ENCODE results near the gene ASIC2. TPM values are rescaled to one million over a fixed set of nuclear protein-coding genes. Genes with fewer than 3 reads are reported as not detected.
A peak's percentile ranks its signal among the peaks of the same experiment; 100 is the strongest.

ASIC2 gene
- total RNA-seq, 1 experiment from 2014 or later = not detected

DNA sequence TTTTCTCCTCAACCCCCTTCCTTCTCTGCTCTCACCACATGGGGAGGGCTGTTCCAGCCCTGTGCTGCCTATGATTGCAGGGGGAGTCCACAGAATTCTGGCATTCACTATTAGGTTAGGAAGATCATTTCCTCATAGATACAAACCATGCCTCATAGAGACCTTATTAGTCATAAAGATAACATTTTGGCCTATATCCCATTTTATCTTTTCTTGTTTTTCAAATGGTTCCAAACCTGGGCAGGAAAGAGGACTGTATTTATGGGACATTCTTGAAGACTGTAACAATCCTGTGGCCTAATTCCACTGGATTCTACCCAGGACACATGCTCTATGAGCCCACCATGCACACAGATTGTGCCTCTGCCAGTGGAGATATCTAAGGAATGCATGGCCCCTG is 51.7 kb downstream of the ASIC2 start:
- H3K9me3 Mint-ChIP-seq (ENCODE audit: unreplicated experiment) = no peaks in the 10 kb centered on the region
- H3K4me3 Mint-ChIP-seq (ENCODE audit: unreplicated experiment) = no peak overlapping the region
- H3K27me3 Mint-ChIP-seq (ENCODE audit: insufficient read depth, unreplicated experiment) = no peaks in the 10 kb centered on the region
- ChIA-PET POLR2A (interaction anchor here (0.9 to 1.0 kb wide), 2 partner anchors 8 to 43 kb away, joined by 3 to 4 read pairs; no protein-coding TSS in a partner anchor), CTCF (no interaction called here)
- H3K4me1 Mint-ChIP-seq (ENCODE audit: insufficient read depth, unreplicated experiment) = peaks cover 11% of the 10 kb centered on the region
- no peaks in the 10 kb centered on the region for H3K36me3 Mint-ChIP-seq (ENCODE audit: insufficient read depth, unreplicated experiment)
- TF ChIP-seq, protein P1, sequence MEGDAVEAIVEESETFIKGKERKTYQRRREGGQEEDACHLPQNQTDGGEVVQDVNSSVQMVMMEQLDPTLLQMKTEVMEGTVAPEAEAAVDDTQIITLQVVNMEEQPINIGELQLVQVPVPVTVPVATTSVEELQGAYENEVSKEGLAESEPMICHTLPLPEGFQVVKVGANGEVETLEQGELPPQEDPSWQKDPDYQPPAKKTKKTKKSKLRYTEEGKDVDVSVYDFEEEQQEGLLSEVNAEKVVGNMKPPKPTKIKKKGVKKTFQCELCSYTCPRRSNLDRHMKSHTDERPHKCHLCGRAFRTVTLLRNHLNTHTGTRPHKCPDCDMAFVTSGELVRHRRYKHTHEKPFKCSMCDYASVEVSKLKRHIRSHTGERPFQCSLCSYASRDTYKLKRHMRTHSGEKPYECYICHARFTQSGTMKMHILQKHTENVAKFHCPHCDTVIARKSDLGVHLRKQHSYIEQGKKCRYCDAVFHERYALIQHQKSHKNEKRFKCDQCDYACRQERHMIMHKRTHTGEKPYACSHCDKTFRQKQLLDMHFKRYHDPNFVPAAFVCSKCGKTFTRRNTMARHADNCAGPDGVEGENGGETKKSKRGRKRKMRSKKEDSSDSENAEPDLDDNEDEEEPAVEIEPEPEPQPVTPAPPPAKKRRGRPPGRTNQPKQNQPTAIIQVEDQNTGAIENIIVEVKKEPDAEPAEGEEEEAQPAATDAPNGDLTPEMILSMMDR (IDR thresholded peaks at IDR 0.05; ENCODE audit: unreplicated experiment) = no peak
- intact Hi-C loops (cut with micrococcal nuclease) = no loop called here
- no peak overlapping the region for H3K27ac Mint-ChIP-seq (ENCODE audit: low read depth, unreplicated experiment)
- no TSS peak for BruUV-seq (replicated peaks)
- no peak for DNase-seq (ENCODE audit: unreplicated experiment)

DNA sequence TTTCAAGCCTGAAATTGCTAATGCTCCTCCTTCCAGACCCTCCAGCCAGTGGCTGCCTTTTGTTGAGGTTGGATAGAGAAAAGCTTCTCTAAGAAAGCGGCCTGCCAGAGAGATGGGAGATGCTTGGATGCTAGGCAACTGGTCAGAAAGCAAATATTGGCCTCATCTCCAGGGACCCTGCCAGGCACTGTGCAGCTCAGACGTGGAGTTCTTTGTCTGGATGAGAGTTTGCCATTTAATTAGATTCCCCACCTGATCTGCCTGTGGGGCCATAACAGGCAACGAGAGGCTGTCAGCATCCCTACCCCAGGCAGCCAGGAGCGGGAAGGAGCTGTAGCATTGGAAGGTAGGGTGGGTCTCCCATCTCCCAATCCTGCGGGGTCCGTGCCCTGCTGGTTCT is 52.7 kb downstream of the ASIC2 start:
- H3K9me3 Mint-ChIP-seq (ENCODE audit: unreplicated experiment) = no peaks in the 10 kb centered on the region
- CTCF ChIA-PET = no interaction called here
- POLR2A ChIA-PET = interaction anchor here (0.6 to 1.0 kb wide), 2 partner anchors 9 to 113 kb away, joined by 3 to 4 read pairs; no protein-coding TSS in a partner anchor

DNA sequence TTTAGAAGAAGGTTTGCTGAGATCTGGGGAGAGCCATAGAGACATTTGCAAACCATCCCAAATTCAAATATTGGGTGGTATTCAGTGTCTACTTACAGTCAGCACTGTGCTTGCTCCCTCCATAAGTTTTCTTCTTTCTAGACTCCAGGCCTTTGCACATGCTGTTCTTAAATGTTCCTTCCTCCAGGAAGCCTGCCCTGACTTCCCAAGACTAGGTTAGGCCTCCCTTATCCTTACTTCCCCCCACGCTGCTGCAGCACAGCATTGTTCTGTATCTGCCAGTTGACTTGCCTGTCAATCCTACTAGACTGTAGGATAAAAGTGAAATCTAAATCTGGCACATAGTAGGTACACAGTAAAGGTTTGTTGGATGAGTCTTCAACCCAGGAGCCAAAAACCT is 53.4 kb downstream of the ASIC2 start:
- H3K27me3 Mint-ChIP-seq (ENCODE audit: insufficient read depth, unreplicated experiment) = no peaks in the 10 kb centered on the region
- H3K9me3 Mint-ChIP-seq (ENCODE audit: unreplicated experiment) = no peaks in the 10 kb centered on the region
- peaks cover 22% of the 10 kb centered on the region for H3K4me1 Mint-ChIP-seq (ENCODE audit: insufficient read depth, unreplicated experiment)
- no peak overlapping the region for H3K4me3 Mint-ChIP-seq (ENCODE audit: unreplicated experiment)
- ChIA-PET CTCF (no interaction called here), POLR2A (no interaction called here)
- DNase-seq (ENCODE audit: unreplicated experiment) = no peak
- intact Hi-C loops (cut with micrococcal nuclease) = no loop called here
- H3K27ac Mint-ChIP-seq (ENCODE audit: low read depth, unreplicated experiment) = no peak overlapping the region
- no TSS peak for BruUV-seq (replicated peaks)
- no peaks in the 10 kb centered on the region for H3K36me3 Mint-ChIP-seq (ENCODE audit: insufficient read depth, unreplicated experiment)
- TF ChIP-seq, protein P1 (IDR thresholded peaks at IDR 0.05; ENCODE audit: unreplicated experiment) = no peak

More for the DNA sequence above, 52.7 kb downstream of the ASIC2 start:
- BruUV-seq (replicated peaks) = no TSS peak
- H3K27me3 Mint-ChIP-seq (ENCODE audit: insufficient read depth, unreplicated experiment) = no peaks in the 10 kb centered on the region
- no peak for DNase-seq (ENCODE audit: unreplicated experiment)
- no peaks in the 10 kb centered on the region for H3K36me3 Mint-ChIP-seq (ENCODE audit: insufficient read depth, unreplicated experiment)
- TF ChIP-seq, protein P1 (IDR thresholded peaks at IDR 0.05; ENCODE audit: unreplicated experiment) = no peak
- intact Hi-C loops (cut with micrococcal nuclease) = no loop called here
- no peak overlapping the region for H3K4me3 Mint-ChIP-seq (ENCODE audit: unreplicated experiment)
- H3K4me1 Mint-ChIP-seq (ENCODE audit: insufficient read depth, unreplicated experiment) = peaks cover 16% of the 10 kb centered on the region
- no peak overlapping the region for H3K27ac Mint-ChIP-seq (ENCODE audit: low read depth, unreplicated experiment)

DNA sequence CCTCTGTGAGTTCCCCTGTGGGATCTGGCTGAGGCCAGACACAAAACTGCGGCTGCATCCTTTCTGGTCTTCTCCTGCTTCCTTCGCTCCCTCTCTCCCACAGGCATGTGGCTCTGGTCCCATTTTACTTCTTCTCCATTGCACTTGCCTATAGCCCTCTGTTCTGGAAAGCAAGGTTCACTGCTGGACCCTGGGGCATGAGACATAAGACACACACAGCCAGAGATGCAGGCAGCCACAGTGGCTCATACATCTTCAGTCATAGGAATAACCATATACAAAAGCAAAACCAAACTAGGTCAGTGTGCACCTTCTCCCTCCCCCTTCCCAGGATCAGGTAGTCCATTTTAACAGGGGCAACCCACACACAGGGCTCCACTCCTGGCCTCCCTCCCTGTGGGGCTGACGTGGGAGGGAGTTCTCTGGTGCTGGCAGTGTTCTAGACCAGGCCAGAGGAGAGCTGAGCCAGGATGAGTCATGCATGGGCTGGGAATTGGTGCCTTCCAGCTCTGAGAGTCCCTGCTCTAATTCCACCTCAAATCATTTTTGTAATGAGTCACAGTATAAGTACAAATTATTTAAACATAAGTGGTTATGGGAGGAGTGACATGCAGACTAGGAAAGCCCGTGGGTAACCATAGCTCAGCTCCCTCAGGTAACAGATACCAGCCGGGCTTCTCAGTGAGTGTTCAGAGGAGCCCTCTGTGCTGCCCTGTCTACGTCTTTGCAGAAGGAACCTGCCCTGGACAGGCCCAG is 58.0 kb downstream of the ASIC2 start:
- CTCF ChIA-PET = interaction anchor here (0.7 to 1.1 kb wide), 2 partner anchors 10 to 356 kb away, joined by 3 to 4 read pairs; no protein-coding TSS in a partner anchor
- TF ChIP-seq, protein P1 (IDR thresholded peaks at IDR 0.05; ENCODE audit: unreplicated experiment) = no peak
- peaks cover 12% of the 10 kb centered on the region for H3K4me1 Mint-ChIP-seq (ENCODE audit: insufficient read depth, unreplicated experiment)
- no TSS peak for BruUV-seq (replicated peaks)
- H3K27me3 Mint-ChIP-seq (ENCODE audit: insufficient read depth, unreplicated experiment) = no peaks in the 10 kb centered on the region
- H3K4me3 Mint-ChIP-seq (ENCODE audit: unreplicated experiment) = no peak overlapping the region
- POLR2A ChIA-PET = interaction anchor here (0.7 to 1.4 kb wide), 3 partner anchors 28 to 198 kb away, joined by 3 to 4 read pairs (median 3); no protein-coding TSS in a partner anchor
- DNase-seq (ENCODE audit: unreplicated experiment) = peak; percentile 95
- no peaks in the 10 kb centered on the region for H3K36me3 Mint-ChIP-seq (ENCODE audit: insufficient read depth, unreplicated experiment)
- intact Hi-C loops (cut with micrococcal nuclease) = loop anchor here (1.0 kb wide), 1 partner anchor 32 kb away; no protein-coding TSS in a partner anchor
- no peaks in the 10 kb centered on the region for H3K9me3 Mint-ChIP-seq (ENCODE audit: unreplicated experiment)
- peak overlapping the region; percentile 11 for H3K27ac Mint-ChIP-seq (ENCODE audit: low read depth, unreplicated experiment)
